ENCODE measurements around the gene CHD3.

DNA sequence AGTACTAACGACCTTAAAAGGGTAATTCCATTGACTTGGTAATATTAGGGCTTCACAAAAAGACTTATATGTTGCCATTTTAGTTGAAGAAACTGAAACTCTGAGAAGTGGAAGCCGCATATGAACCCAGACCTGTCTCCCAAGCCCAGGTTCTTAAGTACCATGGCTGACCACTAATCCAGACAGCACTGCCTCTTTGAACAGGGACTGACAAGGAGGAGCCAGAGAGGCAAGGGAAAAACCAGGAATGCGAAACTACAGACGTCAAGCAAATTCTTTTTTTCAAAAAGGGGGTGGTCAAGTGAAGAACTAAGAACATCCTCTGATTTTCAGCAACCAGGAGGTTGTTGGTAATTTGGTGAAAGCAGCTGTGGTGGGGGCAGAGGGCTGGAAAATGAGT, 15.5 kb upstream of the CHD3 start:
- no peak for TF ChIP-seq CTCF (IDR thresholded peaks at IDR 0.05)
- no peak for TF ChIP-seq POLR2A (IDR thresholded peaks at IDR 0.05)

All from thyroid gland (tissue), 4 donors.